Body of pancreas (tissue), 4 donors: ENCODE measurements around the gene KBTBD13. TPM values are rescaled to one million over a fixed set of nuclear protein-coding genes. Genes with fewer than 3 reads are reported as not detected.

Experiments
- ATAC-seq: fragments of 150-250 bp; one replicate; pipeline ENCODE4 v1.9.1; 2016
- DNase-seq, 4 donors: peaks; one replicate each; pipeline ENCODE4 v3.0.0-alpha.2; 2019
- H3K27ac ChIP-seq, 4 donors: fragments of 200-600 bp; sonication (generic); 1 replicate in 3 of 4; 2 replicates in 1 of 4; pipeline versions ENCODE4 v1.5.1 to v1.6.1; 2016 to 2019; ENCODE audit warnings: mild to moderate bottlenecking in 1 of 4, mixed read lengths in 1 of 4, moderate library complexity in 1 of 4
- H3K27me3 ChIP-seq, 2 donors: fragments of 200-600 bp; sonication (generic); one replicate each; pipeline ENCODE4 v1.6.0; 2016; ENCODE audit warnings: mild to moderate bottlenecking in 1 of 2
- H3K36me3 ChIP-seq, 2 donors: fragments of 200-600 bp; sonication (generic); replicated peaks in 1 of 2; 2 replicates each; pipeline ENCODE4 v1.5.1; 2016; ENCODE audit warnings: low read depth in 2 of 2; ENCODE audit not compliant: insufficient read depth in 1 of 2
- H3K4me1 ChIP-seq: fragments of 200-600 bp; sonication (generic); one replicate; pipeline ENCODE4 v1.6.0; 2016
- H3K4me3 ChIP-seq, 2 donors: fragments of 200-600 bp; sonication (generic); 1 replicate in 1 of 2; 2 replicates in 1 of 2; pipeline ENCODE4 v1.5.1; 2016 to 2019
- H3K9me3 ChIP-seq, 3 donors: fragments of 200-600 bp; sonication (generic); 1 replicate in 2 of 3; 2 replicates in 1 of 3; pipeline ENCODE4 v1.5.1; 2016
- POLR2A ChIP-seq, 3 donors: fragments of 450-650 bp; IDR thresholded peaks; one replicate each; pipeline ENCODE4 v1.6.1; 2016; ENCODE audit warnings: antibody characterized with exemption in 3 of 3, mild to moderate bottlenecking in 2 of 3
- WGBS, 2 donors: methylation state at CpG; one replicate each; pipeline ENCODE4 v1.1.5; 2017; 5-methylcytosine and 5-hydroxymethylcytosine counted together
- intact Hi-C: fragments of 100-400 bp; cut with DNase I; formaldehyde crosslinking; loops from one replicate; pipeline ENCODE4 v1.15.1; 2023
- total RNA-seq, 2 donors: library from RNA; depleted of rRNA; stranded (reverse); fragments of >200 nt; gene quantifications; one replicate each; pipeline ENCODE4 v1.1.0, GENCODE V29; 2016
- TF ChIP-seq, protein P1 (sequence below), 7 experiments: fragments of 450-650 bp in 4 of 7; fragments of 200-600 bp in 3 of 7; sonication (generic) in 3 of 7; IDR thresholded peaks; one replicate each; pipeline ENCODE4 v1.5.1; 2016 to 2019; ENCODE audit warnings: antibody characterized with exemption in 7 of 7

Gene KBTBD13
- total RNA-seq, 2 donors from 2014 or later = not detected

DNA sequence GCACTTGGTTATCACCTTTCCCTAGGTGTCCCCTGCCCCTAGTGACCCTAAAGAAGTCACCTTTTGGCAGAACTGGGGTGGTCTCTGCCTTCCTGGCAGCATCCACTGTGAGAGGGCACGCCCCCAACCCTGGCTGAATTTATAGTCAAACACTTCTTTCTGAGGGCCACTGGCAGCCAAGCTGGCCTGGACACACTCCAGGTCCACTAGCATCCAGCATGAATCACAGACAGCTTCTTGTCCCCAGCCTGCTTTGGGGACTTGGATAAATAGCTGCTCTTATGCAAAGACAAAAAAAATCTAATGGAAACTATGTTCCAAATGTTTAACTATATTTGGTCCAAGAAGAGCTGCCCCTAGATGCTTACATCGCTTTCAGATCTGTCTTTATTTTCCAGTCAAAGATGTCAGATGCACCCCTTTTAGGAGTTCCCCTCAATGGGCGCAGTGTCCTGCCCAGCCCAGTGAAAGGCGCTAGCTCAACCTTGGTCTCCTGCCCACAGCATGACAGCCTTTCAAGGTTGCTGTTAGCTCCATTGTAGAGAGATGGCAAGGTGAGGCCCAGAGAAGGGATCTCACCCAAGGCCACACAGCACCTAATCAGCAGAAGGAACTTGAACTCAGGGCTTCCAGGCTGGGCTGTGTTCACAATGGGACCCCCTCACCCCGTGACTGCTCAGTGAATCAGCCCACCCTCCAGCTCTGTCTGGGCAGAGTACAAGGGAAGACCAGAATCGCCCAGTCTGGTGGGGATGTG lies 15.7 kb upstream of the KBTBD13 start:
- H3K4me1 ChIP-seq = no peaks in the 10 kb centered on the region
- 80 to 91% methylated on average over 5 to 6 of the region's 6 CpGs for WGBS, 2 donors
- no peak for TF ChIP-seq POLR2A (IDR thresholded peaks at IDR 0.05)
- TF ChIP-seq, protein P1, sequence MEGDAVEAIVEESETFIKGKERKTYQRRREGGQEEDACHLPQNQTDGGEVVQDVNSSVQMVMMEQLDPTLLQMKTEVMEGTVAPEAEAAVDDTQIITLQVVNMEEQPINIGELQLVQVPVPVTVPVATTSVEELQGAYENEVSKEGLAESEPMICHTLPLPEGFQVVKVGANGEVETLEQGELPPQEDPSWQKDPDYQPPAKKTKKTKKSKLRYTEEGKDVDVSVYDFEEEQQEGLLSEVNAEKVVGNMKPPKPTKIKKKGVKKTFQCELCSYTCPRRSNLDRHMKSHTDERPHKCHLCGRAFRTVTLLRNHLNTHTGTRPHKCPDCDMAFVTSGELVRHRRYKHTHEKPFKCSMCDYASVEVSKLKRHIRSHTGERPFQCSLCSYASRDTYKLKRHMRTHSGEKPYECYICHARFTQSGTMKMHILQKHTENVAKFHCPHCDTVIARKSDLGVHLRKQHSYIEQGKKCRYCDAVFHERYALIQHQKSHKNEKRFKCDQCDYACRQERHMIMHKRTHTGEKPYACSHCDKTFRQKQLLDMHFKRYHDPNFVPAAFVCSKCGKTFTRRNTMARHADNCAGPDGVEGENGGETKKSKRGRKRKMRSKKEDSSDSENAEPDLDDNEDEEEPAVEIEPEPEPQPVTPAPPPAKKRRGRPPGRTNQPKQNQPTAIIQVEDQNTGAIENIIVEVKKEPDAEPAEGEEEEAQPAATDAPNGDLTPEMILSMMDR (IDR thresholded peaks at IDR 0.05) = no peak
- H3K27ac ChIP-seq = no peak overlapping the region
- ATAC-seq (no peak), DNase-seq (no peak)
- H3K9me3 ChIP-seq = no peaks in the 10 kb centered on the region
- H3K36me3 ChIP-seq = no peaks in the 10 kb centered on the region
- peaks cover 0 to 3% of the 10 kb centered on the region in 2 donors for H3K27me3 ChIP-seq
- intact Hi-C loops = no loop called here
- no peak overlapping the region for H3K4me3 ChIP-seq

DNA sequence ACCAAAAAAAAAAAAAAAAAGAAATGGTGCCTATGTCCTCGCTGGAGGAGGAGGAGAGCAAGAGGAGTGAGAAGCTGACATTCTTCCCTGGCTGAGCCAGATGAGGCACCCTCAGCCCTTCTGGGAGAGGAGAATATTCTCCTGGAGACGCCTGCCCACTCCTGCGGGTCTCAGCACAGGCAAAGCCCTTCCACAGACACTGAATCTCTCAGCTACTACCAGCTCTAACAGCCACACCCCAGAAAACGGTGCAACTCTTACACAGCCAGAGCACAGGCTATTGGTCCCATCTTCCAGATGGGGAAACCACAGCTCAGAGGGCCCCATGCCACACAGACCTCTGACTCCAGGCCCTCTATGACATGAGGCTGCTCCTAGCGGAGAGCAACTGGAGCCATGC lies 14.5 kb upstream of the KBTBD13 start:
- H3K9me3 ChIP-seq = no peaks in the 10 kb centered on the region
- no peak overlapping the region for H3K27ac ChIP-seq
- TF ChIP-seq, protein P1 (IDR thresholded peaks at IDR 0.05) = no peak
- no peak for TF ChIP-seq POLR2A (IDR thresholded peaks at IDR 0.05)
- H3K4me3 ChIP-seq = no peak overlapping the region
- ATAC-seq (no peak), DNase-seq (no peak)
- H3K36me3 ChIP-seq = no peaks in the 10 kb centered on the region
- intact Hi-C loops = no loop called here
- 84 to 92% methylated on average over 3 to 5 of the region's 5 CpGs for WGBS, 2 donors
- no peaks in the 10 kb centered on the region for H3K4me1 ChIP-seq
- peaks cover 0 to 3% of the 10 kb centered on the region in 2 donors for H3K27me3 ChIP-seq

DNA sequence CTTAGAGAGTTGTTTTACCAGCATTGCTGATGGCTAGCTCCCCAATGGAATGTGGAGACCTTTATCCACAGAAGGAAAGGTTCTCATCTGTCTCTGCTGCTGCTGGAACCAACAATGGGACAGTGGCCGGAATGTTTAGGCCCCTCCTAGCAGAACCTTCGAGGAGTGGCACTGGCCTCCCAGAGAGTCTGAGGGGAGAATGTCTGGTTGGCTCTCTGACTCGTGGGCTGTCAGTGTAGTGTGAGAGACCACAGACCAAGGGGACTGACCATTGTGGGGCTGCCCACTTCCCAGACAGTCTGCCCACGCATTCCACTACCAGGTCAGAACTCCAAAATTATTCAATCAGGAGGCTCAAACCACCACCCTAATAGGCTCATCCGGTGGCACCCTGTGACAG lies 13.8 kb upstream of the KBTBD13 start:
- Histone ChIP-seq H3K36me3 (no peaks in the 10 kb centered on the region), H3K4me1 (peaks cover 3% of the 10 kb centered on the region), H3K27me3 (peaks cover 0 to 10% of the 10 kb centered on the region in 2 donors), H3K27ac (no peak overlapping the region), H3K9me3 (no peaks in the 10 kb centered on the region), H3K4me3 (no peak overlapping the region)
- ATAC-seq (no peak), DNase-seq (no peak)
- intact Hi-C loops = no loop called here
- 62 to 70% methylated on average over 3 to 4 of the region's 5 CpGs for WGBS, 2 donors
- TF ChIP-seq POLR2A (IDR thresholded peaks at IDR 0.05) = no peak
- TF ChIP-seq, protein P1 (IDR thresholded peaks at IDR 0.05) = no peak

DNA sequence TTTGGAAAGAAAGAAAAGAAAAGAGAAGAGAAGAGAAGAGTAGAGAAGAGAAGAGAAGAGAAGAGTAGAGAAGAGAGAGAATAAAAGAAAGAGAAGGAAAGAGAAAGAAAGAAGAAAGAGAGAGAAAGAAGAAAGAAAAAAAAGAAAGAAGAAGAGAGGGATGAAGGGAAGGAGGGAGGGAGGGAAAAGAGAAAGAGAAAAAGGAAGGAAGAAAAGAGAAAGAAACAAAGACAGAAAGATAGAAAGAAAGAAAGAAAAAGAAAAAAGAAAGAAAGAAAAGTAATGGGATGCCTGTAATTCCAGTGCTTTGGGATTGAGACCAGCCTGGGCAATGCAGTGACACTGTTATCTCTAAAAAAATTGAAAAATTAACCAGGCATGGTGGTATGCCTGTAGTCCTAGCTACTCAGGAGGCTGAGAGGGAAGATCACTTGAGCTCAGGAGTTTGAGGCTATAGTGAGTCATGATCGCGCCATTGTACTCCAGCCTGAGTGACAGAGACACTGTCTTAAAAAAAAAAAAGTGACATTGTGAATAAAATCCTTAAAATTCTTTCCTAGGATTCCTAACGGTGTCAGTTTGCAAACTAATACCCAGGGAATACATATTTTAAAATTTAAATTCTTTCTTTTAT lies 10.4 kb upstream of the KBTBD13 start:
- Histone ChIP-seq H3K27me3 (peaks cover 0 to 13% of the 10 kb centered on the region in 2 donors), H3K27ac (no peak overlapping the region), H3K36me3 (no peaks in the 10 kb centered on the region), H3K4me3 (no peak overlapping the region), H3K4me1 (peaks cover 6% of the 10 kb centered on the region), H3K9me3 (no peaks in the 10 kb centered on the region)
- no peak for TF ChIP-seq POLR2A (IDR thresholded peaks at IDR 0.05)
- TF ChIP-seq, protein P1 (IDR thresholded peaks at IDR 0.05) = no peak
- DNase-seq = no peak
- ATAC-seq = no peak
- intact Hi-C loops = no loop called here
- 74 to 79% methylated on average over 3 of the region's 3 CpGs for WGBS, 2 donors
